ENCODE data around the gene EEF2. TPM values are rescaled to one million over a fixed set of nuclear protein-coding genes. Genes with fewer than 3 reads are reported as not detected.

Gene EEF2
- total RNA-seq, 1 experiment from 2014 or later = 3,615 TPM

DNA sequence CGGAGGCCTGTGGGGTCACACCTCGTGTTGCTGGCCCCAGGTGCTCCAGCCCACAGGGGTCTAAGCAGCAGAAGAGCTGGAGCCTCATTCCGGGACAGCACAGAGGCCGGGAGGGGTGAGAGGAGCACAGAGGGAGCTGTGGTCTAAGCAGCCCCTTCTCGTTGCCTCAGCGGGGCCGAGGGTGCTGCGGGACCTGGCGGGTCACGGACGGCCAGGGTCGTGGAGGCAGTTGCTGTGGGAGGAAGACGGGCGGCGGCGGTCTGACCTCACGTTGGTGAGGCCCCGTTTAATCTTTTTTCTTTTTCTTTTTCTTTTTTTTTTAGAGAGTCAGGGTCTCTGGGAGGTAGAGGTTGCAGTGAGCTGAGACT lies 44.0 kb upstream of the EEF2 start:
- Mint-ChIP-seq H3K27me3 (ENCODE audit: low read depth) (no peaks in the 10 kb centered on the region), H3K4me3 (no peak overlapping the region), H3K27ac (no peak overlapping the region), H3K36me3 (ENCODE audit: insufficient read depth in 1 of 3, low read depth in 3 of 3) (peaks cover 7 to 47% (median 38%) of the 10 kb centered on the region in 3 experiments; a peak in 6 of 7 replicates), H3K4me1 (no peaks in the 10 kb centered on the region), H3K9me3 (no peaks in the 10 kb centered on the region)
- H3K4me2 ChIP-seq (ENCODE audit: insufficient read depth, insufficient read length, low read length) = no peak overlapping the region
- H4K20me1 ChIP-seq (ENCODE audit: control insufficient read depth, insufficient read depth, insufficient read length) = no peaks in the 10 kb centered on the region
- no peak overlapping the region for H2BK20ac ChIP-seq (ENCODE audit: low read depth, low read length, poor library complexity, severe bottlenecking)
- no peak overlapping the region for H2BK120ac ChIP-seq (ENCODE audit: low read depth, low read length, poor library complexity, severe bottlenecking)
- no peak overlapping the region for H2AK5ac ChIP-seq (ENCODE audit: insufficient read length, low read length)
- no peaks in the 10 kb centered on the region for H3K79me1 ChIP-seq (ENCODE audit: insufficient read depth, low read depth, low read length, poor library complexity, severe bottlenecking)
- no peak overlapping the region for H2BK12ac ChIP-seq (ENCODE audit: insufficient read length, low read depth, low read length)
- H2BK5ac ChIP-seq (ENCODE audit: insufficient read length, low read length) = no peak overlapping the region
- no peak overlapping the region for H3K23ac ChIP-seq (ENCODE audit: insufficient read length, low read depth, low read length)
- no peak overlapping the region for H3T11ph ChIP-seq (ENCODE audit: low read length)
- no peaks in the 10 kb centered on the region for H3K23me2 ChIP-seq (ENCODE audit: insufficient read length, low read depth, low read length, poor library complexity, severe bottlenecking)
- H3K9me3 ChIP-seq (ENCODE audit: control insufficient read depth, low read depth, low read length) = no peaks in the 10 kb centered on the region
- no peak overlapping the region for H2AFZ ChIP-seq (ENCODE audit: low read length)
- no peak overlapping the region for H4K91ac ChIP-seq (ENCODE audit: insufficient read length, low read depth, low read length)
- H3K9ac ChIP-seq (ENCODE audit: extremely low read depth, insufficient read length, low read length) = no peak overlapping the region
- no peak overlapping the region for H2BK15ac ChIP-seq (ENCODE audit: low read depth, low read length)
- H4K5ac ChIP-seq (ENCODE audit: insufficient read length, low read depth, low read length) = no peak overlapping the region
- H3K4me1 ChIP-seq (ENCODE audit: insufficient read depth, low read length) = no peaks in the 10 kb centered on the region
- DNase-seq = no peak
- no peaks in the 10 kb centered on the region for H3K27me3 ChIP-seq (ENCODE audit: insufficient read depth, low read length)
- H3K18ac ChIP-seq (ENCODE audit: insufficient read length, low read depth, low read length) = no peak overlapping the region
- TF ChIP-seq, protein P1, sequence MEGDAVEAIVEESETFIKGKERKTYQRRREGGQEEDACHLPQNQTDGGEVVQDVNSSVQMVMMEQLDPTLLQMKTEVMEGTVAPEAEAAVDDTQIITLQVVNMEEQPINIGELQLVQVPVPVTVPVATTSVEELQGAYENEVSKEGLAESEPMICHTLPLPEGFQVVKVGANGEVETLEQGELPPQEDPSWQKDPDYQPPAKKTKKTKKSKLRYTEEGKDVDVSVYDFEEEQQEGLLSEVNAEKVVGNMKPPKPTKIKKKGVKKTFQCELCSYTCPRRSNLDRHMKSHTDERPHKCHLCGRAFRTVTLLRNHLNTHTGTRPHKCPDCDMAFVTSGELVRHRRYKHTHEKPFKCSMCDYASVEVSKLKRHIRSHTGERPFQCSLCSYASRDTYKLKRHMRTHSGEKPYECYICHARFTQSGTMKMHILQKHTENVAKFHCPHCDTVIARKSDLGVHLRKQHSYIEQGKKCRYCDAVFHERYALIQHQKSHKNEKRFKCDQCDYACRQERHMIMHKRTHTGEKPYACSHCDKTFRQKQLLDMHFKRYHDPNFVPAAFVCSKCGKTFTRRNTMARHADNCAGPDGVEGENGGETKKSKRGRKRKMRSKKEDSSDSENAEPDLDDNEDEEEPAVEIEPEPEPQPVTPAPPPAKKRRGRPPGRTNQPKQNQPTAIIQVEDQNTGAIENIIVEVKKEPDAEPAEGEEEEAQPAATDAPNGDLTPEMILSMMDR (conservative IDR thresholded peaks at IDR 0.05) = no peak
- H3K56ac ChIP-seq (ENCODE audit: insufficient read length, low read depth, low read length) = no peak overlapping the region
- no peak overlapping the region for H3K14ac ChIP-seq (ENCODE audit: insufficient read depth, low read length)
- H3K27ac ChIP-seq (ENCODE audit: insufficient read length, low read depth, low read length) = no peak overlapping the region
- no CpG with 5 or more reads among the region's 18 CpGs for WGBS (ENCODE audit: extremely low coverage, insufficient read length, low lambda C conversion rate)
- H3K4ac ChIP-seq (ENCODE audit: low read depth, low read length) = no peak overlapping the region
- H3K79me2 ChIP-seq (ENCODE audit: insufficient read depth, low read length) = no peaks in the 10 kb centered on the region
- no peak overlapping the region for H4K8ac ChIP-seq (replicated peaks; ENCODE audit: insufficient read length, low read depth, low read length)

All from H9 (cell line).